NOMO-1 treated with dmso at 0.1 percent for 144 hours (cell line): ENCODE measurements around the gene KAT2A.

Experiments
- DNase-seq: peaks from one replicate; lab custom pipeline; 2025; ENCODE audit not compliant: unreplicated experiment; lab: John Stamatoyannopoulos, UW

KAT2A gene

GRCh38 chr17:42116705-42117396 is 4.3 kb downstream of the KAT2A start:
- DNase-seq: peak; percentile 38

- no peak for DNase-seq
Measured at GRCh38 chr17:42114118-42114517, 7.0 kb downstream of the KAT2A start.

GRCh38 chr17:42113293-42114069 is 7.7 kb downstream of the KAT2A start:
- DNase-seq: no peak

GRCh38 chr17:42112552-42113176 is 8.5 kb downstream of the KAT2A start, which contains the start of gene DHX58:
Gene DHX58 (minus strand): TSS chr17:42112714. CDS start chr17:42111892, 822 bp downstream.
- peak; percentile 93 for DNase-seq

- DNase-seq: no peak
Measured at GRCh38 chr17:42111871-42112551, 9.2 kb downstream of the KAT2A start.

GRCh38 chr17:42111265-42111636 is 9.9 kb downstream of the KAT2A start:
- DNase-seq: no peak

- DNase-seq: no peak
Measured at GRCh38 chr17:42110301-42111264, 10.6 kb downstream of the KAT2A start.

- no peak for DNase-seq
Measured at GRCh38 chr17:42109086-42109485, 12.1 kb downstream of the KAT2A start.

GRCh38 chr17:42107597-42108576 is 13.3 kb downstream of the KAT2A start:
- peak; percentile 66 for DNase-seq

- no peak for DNase-seq
Measured at GRCh38 chr17:42107124-42107523, 14.0 kb downstream of the KAT2A start.

- DNase-seq: no peak
Measured at GRCh38 chr17:42106009-42106408, 15.2 kb downstream of the KAT2A start.

- no peak for DNase-seq
Measured at GRCh38 chr17:42104264-42104663, 16.9 kb downstream of the KAT2A start.

GRCh38 chr17:42103221-42103954 is 17.8 kb downstream of the KAT2A start:
- DNase-seq: no peak

GRCh38 chr17:42101513-42102292 is 19.5 kb downstream of the KAT2A start:
- peak; percentile 29 for DNase-seq

- no peak for DNase-seq
Measured at GRCh38 chr17:42098730-42099399, 22.3 kb downstream of the KAT2A start.

- no peak for DNase-seq
Measured at GRCh38 chr17:42097691-42098631, 23.2 kb downstream of the KAT2A start, which contains the start of gene ZNF385C. Gene ZNF385C (minus strand): TSS chr17:42098473. CDS start chr17:42063056, 35,417 bp downstream.
